GM12878 (cell line): ENCODE data around the gene CA10.

Source experiments
- CBFB ChIP-seq: IDR thresholded peaks from 2 replicates; pipeline ENCODE4 v1.6.1; 2016; ENCODE audit warnings: antibody characterized with exemption, low read depth
- CTCF ChIP-seq, 3 experiments: IDR thresholded peaks in 2 of 3; conservative IDR thresholded peaks in 1 of 3; 2 replicates each; pipeline ENCODE4 v1.5.1; 2011; ENCODE audit warnings: low read depth in 3 of 3, low read length in 3 of 3, mild to moderate bottlenecking in 3 of 3, control low read depth in 2 of 3, moderate library complexity in 2 of 3, inconsistent platforms in 1 of 3, mixed read lengths in 1 of 3; ENCODE audit not compliant: control insufficient read depth in 2 of 3, insufficient read depth in 1 of 3; ENCODE audit errors: extremely low read depth in 1 of 3
- EZH2 ChIP-seq: IDR thresholded peaks from 2 replicates; pipeline ENCODE4 v1.6.1; 2012; ENCODE audit warnings: low read depth, mild to moderate bottlenecking, control low read depth, inconsistent platforms, low read length, borderline replicate concordance; ENCODE audit not compliant: control insufficient read depth
- FOXK2 ChIP-seq: fragments of 450-650 bp; IDR thresholded peaks from 2 replicates; pipeline ENCODE4 v1.6.1; 2017; ENCODE audit warnings: mild to moderate bottlenecking, moderate library complexity
- JUNB ChIP-seq: IDR thresholded peaks from 2 replicates; pipeline ENCODE4 v1.6.1; 2016; ENCODE audit warnings: antibody characterized with exemption, mild to moderate bottlenecking
- NR2C2 ChIP-seq: IDR thresholded peaks from 2 replicates; pipeline ENCODE4 v1.6.1; 2011; ENCODE audit warnings: borderline replicate concordance, low read depth; ENCODE audit not compliant: control insufficient read depth, insufficient read length
- POLR2A ChIP-seq: IDR thresholded peaks from 2 replicates; pipeline ENCODE4 v1.6.1; 2011; ENCODE audit warnings: low read depth, mild to moderate bottlenecking, low read length
- TCF3 ChIP-seq: IDR thresholded peaks from 2 replicates; pipeline ENCODE4 v1.6.1; 2012; ENCODE audit warnings: low read depth, mild to moderate bottlenecking, low read length, borderline replicate concordance; ENCODE audit not compliant: insufficient read depth
- TF ChIP-seq, protein P1 (sequence below): IDR thresholded peaks from 2 replicates; pipeline ENCODE4 v1.6.1; 2011; ENCODE audit warnings: low read depth, low read length, improper control_type of control experiment, borderline replicate concordance

DNA sequence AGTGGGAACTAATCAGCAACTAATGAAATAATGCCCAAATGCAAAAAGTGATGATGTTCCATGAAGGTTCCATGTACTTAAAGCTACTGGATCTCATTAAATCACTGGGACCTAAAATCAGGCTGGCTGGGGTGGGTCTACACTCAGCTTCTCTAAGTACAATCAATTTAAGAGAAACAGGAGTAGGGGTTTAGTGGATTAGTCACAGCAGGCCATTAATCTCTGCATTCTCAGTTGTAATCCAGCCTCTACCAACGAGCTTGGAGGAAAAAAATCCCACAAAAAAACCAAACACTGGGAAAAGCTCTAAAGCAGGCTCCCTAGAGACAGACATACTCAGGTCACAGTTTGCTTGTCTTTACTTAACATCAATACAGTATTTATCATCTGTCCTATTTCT, 15.0 kb downstream of the CA10 start:
- TF ChIP-seq FOXK2, result no peak
- no peak for TF ChIP-seq CTCF (IDR thresholded peaks at IDR 0.05 in 2 of 3, conservative IDR thresholded peaks at IDR 0.05 in 1 of 3; ENCODE audit: control insufficient read depth in 2 of 3, extremely low read depth in 1 of 3, insufficient read depth in 1 of 3, low read depth in 3 of 3, low read length in 3 of 3)
- TF ChIP-seq EZH2, result no peak
- TF ChIP-seq JUNB, result no peak
- TF ChIP-seq POLR2A, result no peak
- TF ChIP-seq CBFB, result no peak
- no peak for TF ChIP-seq NR2C2
- TF ChIP-seq, protein P1, sequence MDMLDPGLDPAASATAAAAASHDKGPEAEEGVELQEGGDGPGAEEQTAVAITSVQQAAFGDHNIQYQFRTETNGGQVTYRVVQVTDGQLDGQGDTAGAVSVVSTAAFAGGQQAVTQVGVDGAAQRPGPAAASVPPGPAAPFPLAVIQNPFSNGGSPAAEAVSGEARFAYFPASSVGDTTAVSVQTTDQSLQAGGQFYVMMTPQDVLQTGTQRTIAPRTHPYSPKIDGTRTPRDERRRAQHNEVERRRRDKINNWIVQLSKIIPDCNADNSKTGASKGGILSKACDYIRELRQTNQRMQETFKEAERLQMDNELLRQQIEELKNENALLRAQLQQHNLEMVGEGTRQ, result no peak
- no peak for TF ChIP-seq TCF3
